ENCODE measurements around the gene LMNTD1.

GRCh38 chr12:25504744-25505143 is 48.3 kb downstream of the LMNTD1 start:
- TF ChIP-seq RAD21 (IDR thresholded peaks at IDR 0.05; ENCODE audit: low read depth): no peak
- no peak for TF ChIP-seq TAF1 (IDR thresholded peaks at IDR 0.05; ENCODE audit: low read depth)
- no peak for TF ChIP-seq TEAD4 (IDR thresholded peaks at IDR 0.05)
- no peak for TF ChIP-seq EP300 (IDR thresholded peaks at IDR 0.05; ENCODE audit: borderline replicate concordance)
